GM19023 (cell line): Measurements from ENCODE around the gene PANK3.
A peak's percentile ranks its signal among the peaks of the same experiment; 100 is the strongest.
"Not testable (repeated sequence)": the region's sequence is repeated elsewhere in the genome, so short reads cannot be mapped to it uniquely, and the experiment has no call there.

Experiments used
- ATAC-seq: cut with Tn5 transposase; IDR thresholded peaks from one replicate; pipeline ENCODE4 v1.9.1; 2021; ENCODE audit warnings: mild to moderate bottlenecking, moderate library complexity; ENCODE audit not compliant: unreplicated experiment

Gene PANK3

DNA sequence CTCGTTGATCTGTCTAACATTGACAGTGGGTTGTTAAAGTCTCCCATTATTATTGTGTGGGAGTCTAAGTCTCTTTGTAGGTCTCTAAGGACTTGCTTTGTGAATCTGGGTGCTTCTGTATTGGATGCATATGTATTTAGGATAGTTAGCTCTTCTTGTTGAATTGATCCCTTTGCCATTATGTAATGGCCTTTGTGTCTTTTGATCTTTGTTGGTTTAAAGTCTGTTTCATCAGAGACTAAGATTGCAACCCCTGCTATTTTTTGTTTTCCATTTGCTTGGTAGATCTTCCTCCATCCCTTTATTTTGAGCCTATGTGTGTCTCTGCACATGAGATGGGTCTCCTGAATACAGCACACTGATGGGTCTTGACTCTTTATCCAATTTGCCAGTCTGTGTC, 17.0 kb upstream of the PANK3 start:
- ATAC-seq = not testable (repeated sequence)

DNA sequence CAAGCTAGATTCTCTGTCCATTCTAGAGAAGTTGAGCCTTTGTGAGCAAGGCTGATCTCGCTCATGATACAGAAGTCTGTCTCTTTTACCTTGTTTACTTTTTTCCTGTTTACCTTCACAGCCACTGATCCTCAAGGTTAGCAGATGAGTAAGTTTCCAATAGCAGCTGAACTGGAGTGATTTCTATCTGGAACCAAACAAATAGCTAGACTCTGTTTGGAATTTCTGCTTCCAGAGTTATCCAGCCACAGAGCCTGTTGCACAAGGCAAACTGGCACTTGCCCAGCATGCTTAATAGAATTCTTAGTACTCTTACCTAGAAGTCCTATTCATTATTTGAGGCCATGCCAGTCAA, 12.8 kb upstream of the PANK3 start:
- no peak for ATAC-seq

DNA sequence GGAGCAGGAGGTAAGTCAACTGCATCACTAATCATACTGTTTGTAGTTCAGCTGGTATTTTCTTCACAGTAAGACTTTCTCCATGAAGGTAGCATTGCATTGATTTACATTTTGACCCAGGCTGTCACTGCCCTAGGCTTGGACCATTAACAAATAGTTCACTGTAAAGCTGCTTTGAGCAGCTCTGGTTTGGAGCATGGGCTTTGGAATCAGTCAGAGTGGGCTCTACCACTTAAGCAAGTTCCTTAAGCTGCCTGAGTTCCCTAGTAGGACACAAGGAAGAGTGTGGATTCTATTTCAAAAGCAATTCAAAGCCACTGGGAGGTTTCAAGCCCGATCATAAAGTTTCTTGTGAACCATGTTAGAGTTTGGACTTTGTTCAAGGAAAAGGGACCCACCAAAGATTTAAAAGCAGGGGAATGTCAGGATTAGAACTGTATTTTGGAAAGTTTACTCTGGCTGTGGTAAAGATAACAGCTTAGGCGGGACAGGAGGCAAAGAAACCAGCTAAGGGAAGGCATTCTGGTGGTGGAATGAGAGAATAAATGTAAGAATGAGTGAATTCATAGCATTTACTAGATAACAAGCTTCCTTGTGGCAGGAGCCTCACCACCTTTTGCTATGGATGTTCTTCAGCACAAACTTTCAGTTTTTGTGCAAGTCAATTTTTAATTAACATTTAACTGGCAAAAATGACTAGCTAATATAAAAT, 12.3 kb upstream of the PANK3 start:
- no peak for ATAC-seq

DNA sequence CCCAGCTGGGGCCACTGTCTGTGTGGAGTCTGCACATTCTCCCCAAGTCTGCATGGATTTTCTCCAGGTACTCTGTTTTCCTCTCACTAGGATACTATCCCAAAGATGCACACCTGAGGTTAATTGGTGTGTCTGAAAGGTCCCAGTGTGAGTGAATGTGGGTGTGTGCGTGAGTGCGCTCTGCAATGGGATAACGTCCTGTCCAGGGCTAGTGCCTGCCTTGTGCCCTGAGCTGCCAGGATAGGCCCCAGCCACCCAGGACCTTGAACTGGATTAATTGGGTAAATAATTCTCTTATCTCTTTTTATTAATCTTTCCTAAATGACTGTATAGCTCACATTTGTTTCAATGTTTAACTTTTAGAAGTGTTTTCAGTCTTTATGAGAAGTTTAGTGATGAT, 11.5 kb upstream of the PANK3 start:
- ATAC-seq = no peak

GRCh38 chr5:168587987-168588386, 8.8 kb upstream of the PANK3 start:
- no peak for ATAC-seq

DNA sequence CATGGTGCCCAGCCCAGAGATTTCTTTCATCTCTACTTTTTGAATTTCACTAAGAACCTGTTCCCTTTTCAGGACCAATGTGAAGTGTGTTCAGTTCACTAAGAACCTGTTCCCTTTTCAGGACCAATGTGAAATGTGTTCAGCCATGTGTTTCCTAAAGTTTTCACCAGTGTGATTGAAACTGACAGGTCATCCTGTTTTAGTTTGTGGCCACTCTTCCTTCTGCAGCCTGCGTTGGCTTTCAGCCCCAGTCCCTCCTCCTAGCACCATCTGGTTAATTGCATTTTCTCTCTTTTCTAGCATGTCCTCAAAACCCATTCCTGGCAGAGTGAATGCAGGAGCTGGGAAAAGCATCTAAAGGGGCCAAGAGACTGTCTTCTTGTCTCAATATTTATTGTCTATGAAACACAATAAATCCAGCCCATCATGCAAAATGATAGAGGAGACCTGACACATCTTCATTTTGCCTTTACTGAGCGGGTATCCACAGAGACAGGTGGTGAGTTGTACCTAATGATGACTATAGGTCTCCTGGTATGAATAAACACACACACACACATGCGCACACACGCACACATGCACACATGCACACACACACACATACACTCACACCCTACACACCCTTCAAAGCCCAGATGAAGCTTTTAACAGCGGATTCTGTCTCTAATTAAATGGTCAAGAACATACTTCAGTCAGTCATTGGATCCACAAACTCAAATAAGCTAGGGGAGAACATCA, 6.1 kb upstream of the PANK3 start:
- no peak for ATAC-seq

GRCh38 chr5:168583742-168584482, 4.7 kb upstream of the PANK3 start:
- no peak for ATAC-seq

GRCh38 chr5:168580814-168581469, 1.8 kb upstream of the PANK3 start:
- ATAC-seq = not testable (repeated sequence)

DNA sequence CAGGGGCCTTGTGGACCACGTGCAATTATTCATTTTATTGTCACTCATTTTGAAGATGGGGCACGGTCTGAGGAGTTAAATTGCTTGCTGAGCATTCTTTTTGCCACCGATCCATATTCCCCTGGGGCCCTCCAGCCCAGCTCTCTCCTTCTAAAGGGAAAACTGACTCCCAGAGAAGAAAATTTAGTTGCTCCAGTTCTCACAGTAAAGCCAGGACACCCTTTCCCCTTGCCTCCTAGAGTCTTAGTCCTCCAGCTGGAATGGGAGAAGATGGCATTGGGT, 1.0 kb upstream of the PANK3 start:
- no peak for ATAC-seq

DNA sequence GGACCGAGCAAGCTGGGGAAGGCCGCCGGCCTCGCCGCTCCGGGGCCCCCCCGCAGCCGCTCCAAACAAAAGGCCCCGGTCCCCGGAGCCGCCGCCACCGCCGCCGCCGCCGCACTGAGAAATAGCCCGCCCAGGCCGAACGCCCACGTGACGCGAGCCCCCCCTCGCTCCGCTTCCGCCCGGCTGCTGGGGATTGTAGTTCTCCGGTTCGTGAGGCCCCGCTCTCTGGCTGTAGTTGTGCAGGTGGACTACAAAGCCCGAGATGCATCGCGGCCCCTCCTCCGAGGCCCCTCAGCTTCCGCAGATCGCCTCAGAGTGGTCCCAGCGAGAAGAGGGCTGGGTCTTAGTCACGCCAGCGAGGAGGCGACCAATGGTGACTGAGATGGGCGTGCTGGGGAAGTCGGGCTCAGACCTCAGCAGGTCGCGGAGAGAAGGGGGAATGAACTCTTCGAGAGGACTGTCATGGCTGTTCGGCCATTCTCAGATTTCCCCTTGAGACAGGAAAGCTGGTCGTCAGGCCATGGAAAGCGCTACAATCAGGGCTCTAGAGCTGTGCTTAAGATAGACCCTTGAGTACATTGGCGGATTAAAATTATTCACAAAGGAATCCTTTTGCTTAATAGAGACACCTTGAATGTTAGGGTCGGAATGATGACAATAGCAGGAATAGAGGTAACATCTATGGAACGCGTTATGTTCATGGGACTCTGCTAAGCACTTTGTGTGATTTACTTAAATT, 489 bp upstream of the PANK3 start:
- peak; percentile 95 for ATAC-seq

- no peak for ATAC-seq
Observed at GRCh38 chr5:168578006-168578405, 1.2 kb downstream of the PANK3 start.

- ATAC-seq = no peak
Observed at GRCh38 chr5:168575391-168576372, 3.5 kb downstream of the PANK3 start.

GRCh38 chr5:168574156-168574555, 5.0 kb downstream of the PANK3 start:
- not testable (repeated sequence) for ATAC-seq

GRCh38 chr5:168573663-168574062, 5.5 kb downstream of the PANK3 start:
- not testable (repeated sequence) for ATAC-seq

DNA sequence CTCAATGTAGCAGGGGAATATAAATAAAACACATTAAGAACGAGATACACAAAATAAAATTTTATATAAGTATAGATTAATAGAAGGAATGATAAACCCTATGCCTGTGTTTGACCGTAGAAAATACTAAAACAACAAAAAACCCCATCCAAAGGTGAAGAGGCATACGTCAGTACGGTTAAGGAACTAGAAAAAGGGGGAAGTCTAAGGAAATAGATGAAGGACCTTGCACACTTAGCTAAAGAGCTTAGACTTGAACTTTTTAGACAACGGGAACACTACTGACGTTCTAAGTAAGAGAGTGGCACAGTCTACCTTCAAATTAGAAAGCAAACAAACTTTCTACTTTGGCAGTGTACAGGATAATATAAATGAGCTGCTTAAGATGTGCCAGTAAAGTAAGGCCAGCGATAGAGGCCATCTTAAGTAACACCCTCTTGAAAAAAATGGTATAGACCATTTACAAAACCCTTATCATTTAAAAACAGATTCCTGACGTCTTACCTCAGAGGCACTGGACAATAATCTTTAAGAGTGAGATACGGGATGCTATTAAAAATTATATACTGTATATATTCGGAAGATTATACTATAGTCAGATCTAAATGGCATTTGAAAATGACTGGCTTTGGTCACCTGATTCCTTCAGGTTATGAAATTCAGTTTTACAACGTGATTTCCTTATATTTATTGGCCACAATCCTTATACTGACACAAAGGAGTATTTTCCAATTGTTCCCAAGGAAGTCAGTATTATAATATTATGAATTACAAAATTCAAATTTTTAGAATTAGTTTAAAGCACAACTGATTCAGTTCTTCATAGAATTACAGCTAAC, 8.5 kb downstream of the PANK3 start:
- no peak for ATAC-seq

DNA sequence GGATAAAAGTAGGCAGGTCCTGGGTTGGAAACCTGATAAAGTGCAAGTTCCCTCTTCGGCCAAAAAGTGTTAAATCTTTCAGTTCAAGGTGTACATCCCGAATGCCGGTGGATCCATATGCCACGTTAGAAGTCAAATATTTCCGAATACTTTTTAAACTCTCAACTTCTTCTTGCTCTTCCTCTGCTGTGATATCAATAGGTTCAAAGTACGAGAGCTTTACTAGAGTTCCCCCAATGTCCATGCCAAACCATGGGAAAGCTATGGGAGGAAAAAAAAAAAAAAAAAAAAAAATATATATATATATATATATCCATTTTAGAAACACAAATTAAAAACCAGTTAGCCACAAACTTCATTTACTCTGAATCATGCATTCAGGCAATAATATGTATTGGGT, 10.4 kb downstream of the PANK3 start:
- no peak for ATAC-seq

DNA sequence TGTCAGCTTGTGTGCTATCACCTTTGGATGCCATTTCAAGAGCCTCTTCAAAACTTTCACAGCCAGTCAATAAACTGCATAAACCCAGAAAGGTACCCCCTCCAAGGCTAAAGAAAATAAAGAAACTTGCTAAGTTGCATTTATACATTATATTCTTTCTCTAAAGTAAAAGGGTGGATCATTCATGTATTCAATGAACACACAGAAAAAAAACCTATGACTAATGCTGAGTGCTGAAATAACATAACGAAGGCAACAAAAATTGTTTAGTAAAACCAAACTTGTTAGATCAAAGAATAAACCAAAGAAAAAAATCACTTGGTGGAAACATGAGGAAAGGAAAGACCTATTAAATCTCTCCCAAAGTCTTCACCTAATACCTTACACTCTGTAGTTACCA, 15.2 kb downstream of the PANK3 start:
- no peak for ATAC-seq

DNA sequence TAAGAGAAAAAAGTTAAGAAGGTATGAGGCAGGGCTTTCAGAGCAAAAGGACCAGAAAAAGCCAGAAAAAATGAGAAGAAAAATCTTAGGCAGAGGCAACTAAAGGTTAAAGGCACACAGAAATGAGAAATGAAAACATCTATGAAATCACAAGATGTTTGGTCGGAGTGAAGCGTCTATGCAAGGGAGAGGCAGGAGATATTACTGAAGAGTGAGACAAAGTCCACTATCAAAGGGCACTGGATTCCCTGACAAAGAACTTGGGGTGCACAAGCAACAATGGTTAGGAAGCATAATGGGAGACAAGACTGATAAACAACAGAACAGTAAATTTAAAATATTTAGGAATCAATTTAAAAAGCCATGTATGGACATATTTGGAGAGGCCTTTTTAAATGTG, 16.9 kb downstream of the PANK3 start:
- ATAC-seq = no peak

GRCh38 chr5:168557389-168557788, 21.8 kb downstream of the PANK3 start:
- no peak for ATAC-seq
